ENCODE results near the gene COL3A1. TPM values are rescaled to one million over a fixed set of nuclear protein-coding genes. Genes with fewer than 3 reads are reported as not detected.

The COL3A1 gene
- total and polyA plus RNA-seq, 2 of the 8 experiments (the other 6 are each of a cell fraction or from before 2014, with no cell fraction given): 0.07 to 0.11 TPM

GRCh38 chr2:188976545-188977268, 2.5 kb downstream of the COL3A1 start:
- H3K79me2 ChIP-seq (ENCODE audit: control insufficient read depth in 1 of 2, insufficient read depth in 2 of 2, low read length in 2 of 2): no peaks in the 10 kb centered on the region
- H3K9me3 ChIP-seq (ENCODE audit: insufficient read depth in 2 of 2, low read depth in 1 of 2, low read length in 1 of 2): no peaks in the 10 kb centered on the region
- H4K20me1 ChIP-seq (replicated peaks in 1 of 2; ENCODE audit: control insufficient read depth in 1 of 2, insufficient read depth in 2 of 2, low read length in 2 of 2): no peaks in the 10 kb centered on the region
- H3K23ac ChIP-seq (ENCODE audit: insufficient read length): no peak overlapping the region
- no peak overlapping the region for H2AFZ ChIP-seq (ENCODE audit: low read length)
- no peaks in the 10 kb centered on the region for H3K4me1 ChIP-seq (replicated peaks in 1 of 4; ENCODE audit: control insufficient read depth in 3 of 4, insufficient read depth in 4 of 4, low read length in 3 of 4)
- no peak overlapping the region for H3K9ac ChIP-seq (replicated peaks in 1 of 4; ENCODE audit: extremely low read depth in 1 of 4, low read depth in 3 of 4, low read length in 3 of 4)
- TF ChIP-seq BCL11A (IDR thresholded peaks at IDR 0.05; ENCODE audit: low read depth in 2 of 2, low read length in 2 of 2) (no peak), JUN (IDR thresholded peaks at IDR 0.05; ENCODE audit: low read depth, low read length) (no peak), CREB1 (IDR thresholded peaks at IDR 0.05) (no peak), RBBP5 (IDR thresholded peaks at IDR 0.05; ENCODE audit: borderline replicate concordance, low read depth, low read length) (no peak), HDAC2 (IDR thresholded peaks at IDR 0.05; ENCODE audit: borderline replicate concordance in 1 of 2, low read depth in 2 of 2, low read length in 2 of 2) (no peak), CBX8 (IDR thresholded peaks at IDR 0.05; ENCODE audit: borderline replicate concordance, low read depth, low read length) (no peak), KDM5A (IDR thresholded peaks at IDR 0.05; ENCODE audit: low read length) (no peak)
- no peaks in the 10 kb centered on the region for H3K27me3 ChIP-seq (replicated peaks in 1 of 4; ENCODE audit: control insufficient read depth in 3 of 4, extremely low read depth in 1 of 4, insufficient read depth in 3 of 4, low read length in 3 of 4)
- 89% methylated on average over 8 of the region's 8 CpGs; no CpG with 5 or more reads in 1 of the 2 experiments for WGBS, 2 experiments (ENCODE audit: extremely low coverage in 1 of 2, insufficient coverage in 1 of 2, insufficient read length in 1 of 2, insufficient replicate concordance in 2 of 2, low coverage in 1 of 2, low lambda C conversion rate in 2 of 2, missing lambda C conversion rate in 1 of 2)
- H4K5ac ChIP-seq (ENCODE audit: insufficient read length, low read depth, low read length): no peak overlapping the region
- FAIRE-seq (no peak), DNase-seq (ENCODE audit: low read depth in 1 of 2, low spot score in 2 of 2) (no peak)
- no peak overlapping the region for H3K56ac ChIP-seq (replicated peaks; ENCODE audit: insufficient read length, low read depth, low read length)
- H3K23me2 ChIP-seq (ENCODE audit: low read depth, low read length): no peaks in the 10 kb centered on the region; the same call in 1 of the 2 replicates
- H2BK12ac ChIP-seq (ENCODE audit: low read depth, low read length): no peak overlapping the region
- H3K27ac ChIP-seq (ENCODE audit: low read depth, low read length): no peak overlapping the region
- no peak overlapping the region for H3K18ac ChIP-seq (ENCODE audit: extremely low read depth, low read length)
- no peak overlapping the region for H4K91ac ChIP-seq (replicated peaks; ENCODE audit: insufficient read length, low read length)
- no peak overlapping the region for H2AK5ac ChIP-seq (ENCODE audit: low read depth, low read length)
- H2BK5ac ChIP-seq (ENCODE audit: low read depth, low read length): no peak overlapping the region
- ChIA-PET CTCF (ENCODE audit: partially characterized antibody) (interaction anchor here (0.9 to 1.3 kb wide), 4 partner anchors 10 to 454 kb away, joined by 3 to 4 read pairs (median 3); no protein-coding TSS in a partner anchor), POLR2A (ENCODE audit: partially characterized antibody) (interaction anchor here (0.6 kb wide), 1 partner anchor 46 kb away, joined by 3 read pairs; no protein-coding TSS in a partner anchor)
- no peak overlapping the region for H2BK120ac ChIP-seq (replicated peaks; ENCODE audit: low read depth, low read length)
- H3K4me3 ChIP-seq (ENCODE audit: extremely low read depth in 1 of 4, insufficient read depth in 2 of 4, low read depth in 3 of 4, low read length in 4 of 4): no peak overlapping the region
- H3K4ac ChIP-seq (replicated peaks; ENCODE audit: insufficient read length, low read depth, low read length): no peak overlapping the region
- H3K14ac ChIP-seq (ENCODE audit: insufficient read length): no peak overlapping the region
- no peak overlapping the region for H3K4me2 ChIP-seq (ENCODE audit: insufficient read depth in 1 of 2, low read depth in 2 of 2, low read length in 2 of 2)
- H2BK15ac ChIP-seq (ENCODE audit: low read length): no peak overlapping the region
- H4K8ac ChIP-seq (ENCODE audit: extremely low read depth, insufficient read depth, low read length): no peak overlapping the region
- H2BK20ac ChIP-seq (ENCODE audit: low read length): no peak overlapping the region
- no peaks in the 10 kb centered on the region for H3K79me1 ChIP-seq (ENCODE audit: low read depth, low read length)
- no peaks in the 10 kb centered on the region for H3K36me3 ChIP-seq (ENCODE audit: control insufficient read depth in 2 of 4, insufficient read depth in 4 of 4, low read length in 3 of 4)

Measured in H1 (cell line).